H9 (cell line): ENCODE data around the gene RAD50. TPM values are rescaled to one million over a fixed set of nuclear protein-coding genes. Genes with fewer than 3 reads are reported as not detected.

Source experiments
- DNase-seq: peaks from one replicate; pipeline ENCODE4 v3.0.0-alpha.2; 2017
- H2AFZ ChIP-seq: one replicate; pipeline ENCODE4 v1.6.1; 2013; ENCODE audit warnings: mild to moderate bottlenecking, low read length, control low read depth, moderate library complexity
- H2AK5ac ChIP-seq: 2 replicates; pipeline ENCODE4 v1.6.1; 2013; ENCODE audit warnings: low read length, control low read depth, mixed read lengths; ENCODE audit not compliant: insufficient read length
- H2BK120ac ChIP-seq: one replicate; pipeline ENCODE4 v1.6.1; 2013; ENCODE audit warnings: low read depth, mild to moderate bottlenecking, low read length, control low read depth, inconsistent platforms; ENCODE audit not compliant: poor library complexity, severe bottlenecking
- H2BK12ac ChIP-seq: 2 replicates; pipeline ENCODE4 v1.6.1; 2013; ENCODE audit warnings: low read length, control low read depth, mixed read lengths, low read depth; ENCODE audit not compliant: insufficient read length
- H2BK15ac ChIP-seq: 2 replicates; pipeline ENCODE4 v1.6.1; 2013; ENCODE audit warnings: low read depth, low read length, control low read depth
- H2BK20ac ChIP-seq: one replicate; pipeline ENCODE4 v1.6.1; 2013; ENCODE audit warnings: low read depth, mild to moderate bottlenecking, low read length, control low read depth, inconsistent platforms; ENCODE audit not compliant: poor library complexity, severe bottlenecking
- H2BK5ac ChIP-seq: 2 replicates; pipeline ENCODE4 v1.6.1; 2013; ENCODE audit warnings: low read length, control low read depth, mixed read lengths; ENCODE audit not compliant: insufficient read length
- H3K14ac ChIP-seq: 2 replicates; pipeline ENCODE4 v1.6.1; 2013; ENCODE audit warnings: low read length, control low read depth; ENCODE audit not compliant: insufficient read depth
- H3K18ac ChIP-seq: 2 replicates; pipeline ENCODE4 v1.6.1; 2013; ENCODE audit warnings: low read depth, mild to moderate bottlenecking, mixed read lengths, low read length, control low read depth; ENCODE audit not compliant: insufficient read length
- H3K23ac ChIP-seq: 2 replicates; pipeline ENCODE4 v1.6.1; 2013; ENCODE audit warnings: low read length, control low read depth, mixed read lengths, low read depth; ENCODE audit not compliant: insufficient read length
- H3K23me2 ChIP-seq: 2 replicates; pipeline ENCODE4 v1.6.1; 2013; ENCODE audit warnings: low read depth, mild to moderate bottlenecking, mixed read lengths, low read length, control low read depth; ENCODE audit not compliant: insufficient read length, poor library complexity, severe bottlenecking
- H3K27ac ChIP-seq: 2 replicates; pipeline ENCODE4 v1.5.1; 2013; ENCODE audit warnings: low read length, control low read depth, mixed read lengths, low read depth; ENCODE audit not compliant: insufficient read length
- H3K27me3 ChIP-seq: 2 replicates; pipeline ENCODE4 v1.6.1; 2013; ENCODE audit warnings: low read length, control low read depth, inconsistent platforms; ENCODE audit not compliant: insufficient read depth
- H3K4ac ChIP-seq: 2 replicates; pipeline ENCODE4 v1.6.1; 2013; ENCODE audit warnings: low read depth, mild to moderate bottlenecking, control low read depth, inconsistent platforms, low read length, moderate library complexity
- H3K4me1 ChIP-seq: 2 replicates; pipeline ENCODE4 v1.6.1; 2013; ENCODE audit warnings: low read length, control low read depth, inconsistent platforms; ENCODE audit not compliant: insufficient read depth
- H3K4me2 ChIP-seq: 2 replicates; pipeline ENCODE4 v1.6.1; 2013; ENCODE audit warnings: low read length, control low read depth, mixed read lengths; ENCODE audit not compliant: insufficient read length, insufficient read depth
- H3K56ac ChIP-seq: 2 replicates; pipeline ENCODE4 v1.6.1; 2013; ENCODE audit warnings: low read depth, mild to moderate bottlenecking, mixed read lengths, low read length, control low read depth; ENCODE audit not compliant: insufficient read length
- H3K79me1 ChIP-seq: 2 replicates; pipeline ENCODE4 v1.6.1; 2013; ENCODE audit warnings: low read depth, mild to moderate bottlenecking, moderate library complexity, low read length, control low read depth, inconsistent platforms; ENCODE audit not compliant: insufficient read depth, poor library complexity, severe bottlenecking
- H3K79me2 ChIP-seq: 2 replicates; pipeline ENCODE4 v1.6.1; 2013; ENCODE audit warnings: low read length, control low read depth, inconsistent platforms; ENCODE audit not compliant: insufficient read depth
- H3K9ac ChIP-seq: 2 replicates; pipeline ENCODE4 v1.6.1; 2013; ENCODE audit warnings: low read length, control low read depth, mixed read lengths; ENCODE audit not compliant: insufficient read length; ENCODE audit errors: extremely low read depth
- H3K9me3 ChIP-seq: one replicate; pipeline ENCODE4 v1.6.1; 2013; ENCODE audit warnings: low read depth, low read length, inconsistent platforms; ENCODE audit not compliant: control insufficient read depth
- H3T11ph ChIP-seq: one replicate; pipeline ENCODE4 v1.6.1; 2013; ENCODE audit warnings: mild to moderate bottlenecking, low read length, control low read depth, inconsistent platforms
- H4K20me1 ChIP-seq: one replicate; pipeline ENCODE4 v1.6.1; 2013; ENCODE audit not compliant: control insufficient read depth, insufficient read length, insufficient read depth
- H4K5ac ChIP-seq: 2 replicates; pipeline ENCODE4 v1.6.1; 2013; ENCODE audit warnings: low read depth, mild to moderate bottlenecking, mixed read lengths, low read length, control low read depth; ENCODE audit not compliant: insufficient read length
- H4K8ac ChIP-seq: replicated peaks from 2 replicates; pipeline ENCODE4 v1.6.1; 2013; ENCODE audit warnings: low read length, control low read depth, mixed read lengths, low read depth; ENCODE audit not compliant: insufficient read length
- H4K91ac ChIP-seq: 2 replicates; pipeline ENCODE4 v1.6.1; 2013; ENCODE audit warnings: low read depth, mild to moderate bottlenecking, moderate library complexity, mixed read lengths, low read length, control low read depth; ENCODE audit not compliant: insufficient read length
- H3K27ac Mint-ChIP-seq, 3 experiments: 2 replicates in 2 of 3; 3 replicates in 1 of 3; pipeline ENCODE4 v1.8.0; 2020 to 2021; ENCODE audit warnings: mixed read lengths in 3 of 3, mild to moderate bottlenecking in 1 of 3, moderate library complexity in 1 of 3
- H3K27me3 Mint-ChIP-seq: 2 replicates; pipeline ENCODE4 v1.8.0; 2021; ENCODE audit warnings: low read depth, mild to moderate bottlenecking, moderate library complexity, mixed read lengths
- H3K36me3 Mint-ChIP-seq, 3 experiments: 2 replicates in 2 of 3; 3 replicates in 1 of 3; pipeline ENCODE4 v1.8.0; 2020 to 2021; ENCODE audit warnings: low read depth in 3 of 3, mixed read lengths in 3 of 3; ENCODE audit not compliant: insufficient read depth in 1 of 3
- H3K4me1 Mint-ChIP-seq, 2 experiments: 2 replicates each; pipeline ENCODE4 v1.8.0; 2020; ENCODE audit warnings: mixed read lengths in 2 of 2
- H3K4me3 Mint-ChIP-seq, 2 experiments: 2 replicates in 1 of 2; 3 replicates in 1 of 2; pipeline ENCODE4 v1.8.0; 2020 to 2021; ENCODE audit warnings: mild to moderate bottlenecking in 2 of 2, mixed read lengths in 2 of 2, moderate library complexity in 1 of 2
- H3K9me3 Mint-ChIP-seq, 2 experiments: 2 replicates in 1 of 2; 3 replicates in 1 of 2; pipeline ENCODE4 v1.8.0; 2020; ENCODE audit warnings: mild to moderate bottlenecking in 2 of 2, mixed read lengths in 2 of 2, moderate library complexity in 1 of 2
- CTCF ChIP-seq: fragments of 200-600 bp; sonication (generic); conservative IDR thresholded peaks from 3 replicates; pipeline ENCODE4 v1.8.0; 2021; ENCODE audit warnings: antibody characterized with exemption, mild to moderate bottlenecking
- WGBS: extraction: QIAGEN DNeasy Blood & Tissue Kit; methylation state at CpG from one replicate; pipeline ENCODE4 v1.1.7; 2013; ENCODE audit warnings: missing lambda C conversion rate, low lambda C conversion rate, mixed read lengths; ENCODE audit not compliant: insufficient read length; ENCODE audit errors: extremely low coverage; 5-methylcytosine and 5-hydroxymethylcytosine counted together
- total RNA-seq: library from RNA; stranded (reverse); gene quantifications from 2 replicates; pipeline ENCODE4 v1.2.1, GENCODE V29; 2021

RAD50 gene
- total RNA-seq, 1 experiment from 2014 or later: 46.1 TPM

- no peak overlapping the region for H3K9ac ChIP-seq
- Mint-ChIP-seq H3K9me3 (peaks cover 0 to 7% of the 10 kb centered on the region in 2 experiments; a peak in 3 of 5 replicates), H3K4me1 (peaks cover 27 to 37% of the 10 kb centered on the region in 2 experiments), H3K27ac (no peak overlapping the region), H3K36me3 (peaks cover 0 to 7% (median 0%) of the 10 kb centered on the region in 3 experiments; a peak in 3 of 7 replicates), H3K4me3 (no peak overlapping the region), H3K27me3 (peaks cover 2% of the 10 kb centered on the region)
- H3K4ac ChIP-seq: no peak overlapping the region
- H3K79me1 ChIP-seq: no peaks in the 10 kb centered on the region
- no peaks in the 10 kb centered on the region for H3K23me2 ChIP-seq
- H4K91ac ChIP-seq: no peak overlapping the region
- no peak overlapping the region for H3K27ac ChIP-seq
- no peak overlapping the region for H2AK5ac ChIP-seq
- no CpG with 5 or more reads among the region's 10 CpGs for WGBS
- no peak for TF ChIP-seq CTCF
- H3K56ac ChIP-seq: no peak overlapping the region
- H3K4me1 ChIP-seq: no peaks in the 10 kb centered on the region
- no peak overlapping the region for H2BK12ac ChIP-seq
- no peak overlapping the region for H3K14ac ChIP-seq
- H4K8ac ChIP-seq: no peak overlapping the region
- no peak overlapping the region for H3T11ph ChIP-seq
- no peak overlapping the region for H4K5ac ChIP-seq
- no peak overlapping the region for H3K18ac ChIP-seq
- no peak overlapping the region for H2BK5ac ChIP-seq
- DNase-seq: peak; percentile 20
- no peak overlapping the region for H3K23ac ChIP-seq
- no peaks in the 10 kb centered on the region for H4K20me1 ChIP-seq
- no peak overlapping the region for H2AFZ ChIP-seq
- H3K27me3 ChIP-seq: no peaks in the 10 kb centered on the region
- no peaks in the 10 kb centered on the region for H3K79me2 ChIP-seq
- no peak overlapping the region for H3K4me2 ChIP-seq
- no peak overlapping the region for H2BK20ac ChIP-seq
- H3K9me3 ChIP-seq: no peaks in the 10 kb centered on the region
- H2BK120ac ChIP-seq: no peak overlapping the region
- no peak overlapping the region for H2BK15ac ChIP-seq
Measured at GRCh38 chr5:132667309-132667708, 110.5 kb downstream of the RAD50 start.
